GM12878 (cell line): Measurements from ENCODE around the gene MAN1B1. TPM values are rescaled to one million over a fixed set of nuclear protein-coding genes. Genes with fewer than 3 reads are reported as not detected.

ENCODE experiments used
- ATAC-seq: fragments of 200-7000 bp; cut with Tn5 transposase; 3 replicates; pipeline ENCODE4 v1.9.1; 2020; ENCODE audit warnings: mild to moderate bottlenecking, moderate library complexity
- BruUV-seq: library from RNA; stranded (reverse); fragments of 400-500 nt; replicated peaks from 2 replicates; lab custom pipeline; 2021; lab: Mats Ljungman, UMichigan
- CTCF ChIA-PET: fragments of 300-600 bp; sonication (Branson Sonifier 250); formaldehyde crosslinking; extraction: SDS; loops from one replicate; lab custom pipeline; 2021; ENCODE audit warnings: inconsistent platforms; lab: Yijun Ruan, JAX
- POLR2A ChIA-PET: fragments of 350-600 bp; formaldehyde crosslinking; extraction: SDS; loops from one replicate; lab custom pipeline; 2021; ENCODE audit warnings: inconsistent platforms; lab: Charles Lee
- RAD21 ChIA-PET: fragments of 300-600 bp; sonication (Branson Sonifier 250); formaldehyde crosslinking; loops from one replicate; lab custom pipeline; 2023; ENCODE audit warnings: antibody characterized with exemption; ENCODE audit not compliant: unreplicated experiment; lab: Charles Lee
- SMC1A ChIA-PET: fragments of 300-600 bp; sonication (Branson Sonifier 250); formaldehyde crosslinking; loops from one replicate; lab custom pipeline; 2023; ENCODE audit not compliant: unreplicated experiment, uncharacterized antibody; lab: Charles Lee
- DNase-seq: peaks from one replicate; pipeline ENCODE4 v3.0.0-alpha.2; 2011; ENCODE audit warnings: low read depth, low spot score
- FAIRE-seq: peaks from 3 replicates; lab custom pipeline; 2011; peaks lifted over from hg19 to GRCh38; lab: Jason Lieb, UNC
- H2AFZ ChIP-seq: 2 replicates; pipeline ENCODE4 v1.6.0; 2011; ENCODE audit warnings: low read depth, low read length, control low read depth; ENCODE audit not compliant: control insufficient read depth
- H3K27ac ChIP-seq: 2 replicates; pipeline ENCODE4 v1.5.1; 2011; ENCODE audit warnings: control low read depth; ENCODE audit not compliant: control insufficient read depth, insufficient read depth
- H3K27me3 ChIP-seq, 2 experiments: replicated peaks in 1 of 2; 2 replicates each; pipeline versions ENCODE4 v1.6.0 to v1.6.1; 2011; ENCODE audit warnings: low read length in 1 of 2; ENCODE audit not compliant: control insufficient read depth in 2 of 2, insufficient read depth in 2 of 2
- H3K36me3 ChIP-seq, 2 experiments: 2 replicates each; pipeline ENCODE4 v1.5.1; 2011; ENCODE audit warnings: low read length in 1 of 2; ENCODE audit not compliant: control insufficient read depth in 2 of 2, insufficient read depth in 2 of 2
- H3K4me1 ChIP-seq: 2 replicates; pipeline ENCODE4 v1.6.1; 2011; ENCODE audit warnings: mild to moderate bottlenecking, low read length, moderate library complexity, mixed read lengths; ENCODE audit not compliant: control insufficient read depth, insufficient read depth
- H3K4me2 ChIP-seq: 2 replicates; pipeline ENCODE4 v1.6.0; 2011; ENCODE audit warnings: control low read depth; ENCODE audit not compliant: control insufficient read depth, insufficient read depth
- H3K4me3 ChIP-seq: fragments of 200-600 bp; sonication (generic); 2 replicates; pipeline ENCODE4 v1.5.1; 2016
- H3K79me2 ChIP-seq: 2 replicates; pipeline ENCODE4 v1.6.0; 2011; ENCODE audit warnings: low read length; ENCODE audit not compliant: control insufficient read depth, insufficient read depth
- H3K9ac ChIP-seq: 2 replicates; pipeline ENCODE4 v1.8.0; 2011; ENCODE audit warnings: low read length, control low read depth, mixed read lengths; ENCODE audit not compliant: control insufficient read depth, insufficient read depth
- H3K9me3 ChIP-seq: replicated peaks from 3 replicates; pipeline ENCODE4 v1.5.1; 2011; ENCODE audit warnings: mild to moderate bottlenecking, low read length; ENCODE audit not compliant: control insufficient read depth, insufficient read depth
- H4K20me1 ChIP-seq: 2 replicates; pipeline ENCODE4 v1.6.0; 2011; ENCODE audit not compliant: control insufficient read depth, insufficient read depth
- ATF7 ChIP-seq: fragments of 450-650 bp; IDR thresholded peaks from 2 replicates; pipeline ENCODE4 v1.6.1; 2016; ENCODE audit warnings: low read depth, mild to moderate bottlenecking
- CBFB ChIP-seq: IDR thresholded peaks from 2 replicates; pipeline ENCODE4 v1.6.1; 2016; ENCODE audit warnings: antibody characterized with exemption, low read depth
- CEBPB ChIP-seq, 2 experiments: fragments of 150-350 bp in 1 of 2; IDR thresholded peaks; 2 replicates each; pipeline ENCODE4 v1.6.1; 2012 to 2014; ENCODE audit warnings: low read depth in 2 of 2, low read length in 2 of 2, borderline replicate concordance in 1 of 2, inconsistent platforms in 1 of 2
- E2F4 ChIP-seq: IDR thresholded peaks from 2 replicates; pipeline ENCODE4 v1.6.1; 2012; ENCODE audit warnings: low read depth, low read length, improper control_type of control experiment
- GATAD2B ChIP-seq: fragments of 450-650 bp; conservative IDR thresholded peaks from 2 replicates; pipeline ENCODE4 v1.6.1; 2017; ENCODE audit warnings: low read depth, mild to moderate bottlenecking, moderate library complexity
- IRF3 ChIP-seq: fragments of 450-650 bp; IDR thresholded peaks from 2 replicates; pipeline ENCODE4 v1.6.1; 2014; ENCODE audit warnings: mild to moderate bottlenecking
- KAT2A ChIP-seq: conservative IDR thresholded peaks from 2 replicates; pipeline ENCODE4 v1.6.1; 2011; ENCODE audit warnings: low read depth, low read length; ENCODE audit not compliant: control insufficient read depth
- MLLT1 ChIP-seq: fragments of 450-650 bp; IDR thresholded peaks from 2 replicates; pipeline ENCODE4 v1.6.1; 2016; ENCODE audit warnings: mild to moderate bottlenecking
- POU2F2 ChIP-seq: IDR thresholded peaks from 3 replicates; pipeline ENCODE4 v1.6.1; 2011; ENCODE audit warnings: low read depth, mild to moderate bottlenecking, low read length, borderline replicate concordance
- RBBP5 ChIP-seq: fragments of 200-600 bp; sonication (generic); conservative IDR thresholded peaks from 2 replicates; pipeline ENCODE4 v1.6.1; 2016
- RELB ChIP-seq: fragments of 450-650 bp; IDR thresholded peaks from 2 replicates; pipeline ENCODE4 v1.6.1; 2017; ENCODE audit warnings: low read depth, mild to moderate bottlenecking, moderate library complexity
- SREBF2 ChIP-seq: IDR thresholded peaks from 2 replicates; pipeline ENCODE4 v1.6.1; 2012; ENCODE audit warnings: mild to moderate bottlenecking, low read length
- TCF3 ChIP-seq: IDR thresholded peaks from 2 replicates; pipeline ENCODE4 v1.6.1; 2012; ENCODE audit warnings: low read depth, mild to moderate bottlenecking, low read length, borderline replicate concordance; ENCODE audit not compliant: insufficient read depth
- ZZZ3 ChIP-seq: IDR thresholded peaks from 2 replicates; pipeline ENCODE4 v1.6.1; 2011; ENCODE audit warnings: low read depth; ENCODE audit not compliant: control insufficient read depth, insufficient read length
- WGBS: methylation state at CpG from one replicate; pipeline ENCODE4 v1.1.6; 2016; ENCODE audit warnings: low lambda C conversion rate; ENCODE audit not compliant: insufficient replicate concordance, insufficient coverage; ENCODE audit errors: missing lambda C conversion rate; 5-methylcytosine and 5-hydroxymethylcytosine counted together
- in situ Hi-C: fragments of 300-500 bp; cut with MboI; formaldehyde crosslinking; loops from 9 replicates; pipeline ENCODE4 v1.14.3; 2018; ENCODE audit warnings: mixed read lengths
- intact Hi-C: fragments of 100-400 bp; cut with micrococcal nuclease; formaldehyde crosslinking; loops from one replicate; pipeline ENCODE4 v1.14.2; 2022; ENCODE audit not compliant: unreplicated experiment
- polyA plus RNA-seq, 11 experiments: library from polyadenylated mRNA; depleted of rRNA in 4 of 11; unstranded in 6 of 11; stranded (reverse) in 5 of 11; fragments of >200 nt; fragmentation: Nextera tagmentation in 4 of 11; fragmentation: Illumina TruSeq in 1 of 11; extraction: Ambion mirVana in 4 of 11; extraction: Trizol in 1 of 11; gene quantifications; 1 replicate in 1 of 11; 2 replicates in 10 of 11; pipeline versions ENCODE4 v1.2.1 to v1.2.3, GENCODE V29; 2011 to 2016; ENCODE audit warnings: inconsistent platforms in 2 of 11, missing spikeins in 2 of 11, low read depth in 1 of 11
- total RNA-seq, 4 experiments: library from RNA; depleted of rRNA in 3 of 4; stranded (reverse); fragments of >200 nt in 3 of 4; fragmentation: Illumina TruSeq in 1 of 4; extraction: Trizol in 1 of 4; gene quantifications; 2 replicates each; pipeline versions ENCODE4 v1.2.1 to v1.2.3, GENCODE V29; 2013 to 2021

MAN1B1 gene
- total and polyA plus RNA-seq, 10 of the 15 experiments (the other 5 are each of a cell fraction or from before 2014, with no cell fraction given) = 0.71 to 34.1 (median 22.7) TPM

GRCh38 chr9:137149363-137149762 is 62.6 kb downstream of the MAN1B1 start (continued):
- no peak for TF ChIP-seq RELB
- no peak for TF ChIP-seq KAT2A
- TF ChIP-seq E2F4 = no peak
- TF ChIP-seq, all 136 proteins: peak for 0

GRCh38 chr9:137149942-137150616 is 63.3 kb downstream of the MAN1B1 start:
- peak overlapping the region; percentile 4; the same call in 1 of the 2 replicates for H3K27ac ChIP-seq
- H3K9ac ChIP-seq = peak overlapping the region; percentile 15; the same call in 1 of the 2 replicates
- ChIA-PET CTCF (interaction anchor here (0.6 to 2.5 kb wide), 18 partner anchors 9 to 308 kb away, joined by 3 to 20 read pairs (median 4); partner anchors contain the start of genes AJM1, SSNA1 and TUBB4B), SMC1A (interaction anchor here (0.7 to 4.7 kb wide), 13 partner anchors 9 to 127 kb away, joined by 3 to 28 read pairs (median 6); partner anchors contain the start of genes ANAPC2, LRRC26, RNF208 and SSNA1), RAD21 (interaction anchor here (0.6 to 4.1 kb wide), 26 partner anchors 9 to 379 kb away, joined by 3 to 54 read pairs (median 8); partner anchors contain the start of genes ANAPC2, CYSRT1, LRRC26 and MAN1B1), POLR2A (interaction anchor here (0.6 to 4.3 kb wide), 38 partner anchors 9 to 365 kb away, joined by 3 to 166 read pairs (median 9); partner anchors contain the start of genes ANAPC2, CYSRT1, GRIN1 and LRRC26)
- DNase-seq (no peak), FAIRE-seq (peak; percentile 78), ATAC-seq (peak; percentile 49)
- H4K20me1 ChIP-seq = no peaks in the 10 kb centered on the region
- H3K4me1 ChIP-seq = peaks cover 9% of the 10 kb centered on the region; the same call in 1 of the 2 replicates
- no peaks in the 10 kb centered on the region for H3K79me2 ChIP-seq
- peak overlapping the region; percentile 57 for H3K4me3 ChIP-seq
- H3K27me3 ChIP-seq = no peaks in the 10 kb centered on the region
- no peak overlapping the region; the same call in none of the 2 replicates for H3K4me2 ChIP-seq
- in situ Hi-C loops (no loop called here), intact Hi-C loops (loop anchor here (1.0 to 5.0 kb wide), 2 partner anchors 21 to 33 kb away; no protein-coding TSS in a partner anchor)
- 2% methylated on average over 19 of the region's 20 CpGs for WGBS
- no peaks in the 10 kb centered on the region; the same call in 2 of the 3 replicates for H3K9me3 ChIP-seq
- H3K36me3 ChIP-seq = no peaks in the 10 kb centered on the region
- no TSS peak for BruUV-seq
- peak overlapping the region; percentile 13; the same call in 1 of the 2 replicates for H2AFZ ChIP-seq
- TF ChIP-seq POU2F2 (no peak), SREBF2 (no peak), MLLT1 (no peak), TCF3 (no peak), ZZZ3 (no peak), IRF3 (no peak), GATAD2B (no peak), RBBP5 (no peak), CEBPB (IDR thresholded peaks at IDR 0.05; ENCODE audit: borderline replicate concordance in 1 of 2, low read depth in 2 of 2, low read length in 2 of 2) (no peak), E2F4 (peak; percentile 12; the same call in 1 of the 2 replicates), CBFB (no peak), ATF7 (no peak)
